Liver (tissue), 9 donors: ENCODE results near the gene YIPF3. TPM values are rescaled to one million over a fixed set of nuclear protein-coding genes. Genes with fewer than 3 reads are reported as not detected.

ENCODE experiments used
- DNase-seq: peaks from one replicate; pipeline ENCODE4 v3.0.0-alpha.2; 2017; ENCODE audit warnings: low spot score
- H3K27ac ChIP-seq, 2 donors: one replicate each; pipeline ENCODE4 v1.7.0; 2013; ENCODE audit warnings: inconsistent platforms in 2 of 2, low read length in 2 of 2, control low read depth in 1 of 2, low read depth in 1 of 2, mild to moderate bottlenecking in 1 of 2
- H3K27me3 ChIP-seq, 4 donors: one replicate each; pipeline versions ENCODE4 v1.6.1 to v1.7.0; 2013; ENCODE audit warnings: low read length in 3 of 4, inconsistent platforms in 1 of 4, mild to moderate bottlenecking in 1 of 4, moderate library complexity in 1 of 4; ENCODE audit not compliant: control insufficient read depth in 4 of 4, insufficient read depth in 4 of 4
- H3K36me3 ChIP-seq, 4 donors: one replicate each; pipeline versions ENCODE4 v1.6.1 to v1.7.0; 2013; ENCODE audit warnings: low read length in 3 of 4, mild to moderate bottlenecking in 3 of 4, low read depth in 1 of 4, moderate library complexity in 1 of 4; ENCODE audit not compliant: control insufficient read depth in 4 of 4, insufficient read depth in 3 of 4
- H3K4me1 ChIP-seq, 4 donors: one replicate each; pipeline versions ENCODE4 v1.6.1 to v1.7.0; 2013; ENCODE audit warnings: low read length in 3 of 4, mild to moderate bottlenecking in 3 of 4, moderate library complexity in 1 of 4; ENCODE audit not compliant: control insufficient read depth in 4 of 4, insufficient read depth in 4 of 4
- H3K4me3 ChIP-seq, 3 donors: one replicate each; pipeline versions ENCODE4 v1.6.1 to v1.7.0; 2013; ENCODE audit warnings: low read length in 3 of 3, control low read depth in 1 of 3, low read depth in 1 of 3, mild to moderate bottlenecking in 1 of 3
- H3K9ac ChIP-seq, 2 donors: one replicate each; pipeline ENCODE4 v1.7.0; 2013; ENCODE audit warnings: low read length in 2 of 2, mild to moderate bottlenecking in 2 of 2, moderate library complexity in 2 of 2, control low read depth in 1 of 2, low read depth in 1 of 2
- H3K9me3 ChIP-seq, 4 donors: one replicate each; pipeline versions ENCODE4 v1.6.1 to v1.7.0; 2013; ENCODE audit warnings: low read length in 3 of 4; ENCODE audit not compliant: control insufficient read depth in 4 of 4
- ATF3 ChIP-seq: IDR thresholded peaks from 2 replicates; pipeline ENCODE4 v1.6.1; 2016; ENCODE audit warnings: antibody characterized with exemption
- EGR1 ChIP-seq, 2 donors: IDR thresholded peaks; 2 replicates each; pipeline ENCODE4 v1.6.1; 2016 to 2018; ENCODE audit warnings: antibody characterized with exemption in 2 of 2, low read depth in 2 of 2
- FOXA1 ChIP-seq: IDR thresholded peaks from 2 replicates; pipeline ENCODE4 v1.6.1; 2016; ENCODE audit warnings: antibody characterized with exemption
- FOXA2 ChIP-seq: IDR thresholded peaks from 2 replicates; pipeline ENCODE4 v1.6.1; 2016; ENCODE audit warnings: antibody characterized with exemption
- GABPA ChIP-seq, 2 donors: IDR thresholded peaks in 1 of 2; conservative IDR thresholded peaks in 1 of 2; 2 replicates each; pipeline ENCODE4 v1.6.1; 2016; ENCODE audit warnings: antibody characterized with exemption in 2 of 2, mild to moderate bottlenecking in 1 of 2, moderate library complexity in 1 of 2
- HNF4A ChIP-seq, 2 donors: conservative IDR thresholded peaks; 2 replicates each; pipeline ENCODE4 v1.6.1; 2016; ENCODE audit warnings: antibody characterized with exemption in 2 of 2, mild to moderate bottlenecking in 2 of 2
- HNF4G ChIP-seq: IDR thresholded peaks from 2 replicates; pipeline ENCODE4 v1.6.1; 2016; ENCODE audit warnings: antibody characterized with exemption
- JUND ChIP-seq, 2 donors: IDR thresholded peaks; 2 replicates each; pipeline ENCODE4 v1.6.1; 2016; ENCODE audit warnings: antibody characterized with exemption in 2 of 2
- MAX ChIP-seq: IDR thresholded peaks from 2 replicates; pipeline ENCODE4 v1.6.1; 2016; ENCODE audit warnings: antibody characterized with exemption
- NR2F2 ChIP-seq: IDR thresholded peaks from 2 replicates; pipeline ENCODE4 v1.6.1; 2016; ENCODE audit warnings: antibody characterized with exemption
- RAD21 ChIP-seq, 2 donors: IDR thresholded peaks; 2 replicates each; pipeline ENCODE4 v1.6.1; 2016; ENCODE audit warnings: antibody characterized with exemption in 2 of 2, mild to moderate bottlenecking in 2 of 2
- REST ChIP-seq: IDR thresholded peaks from 2 replicates; pipeline ENCODE4 v1.6.1; 2016; ENCODE audit warnings: antibody characterized with exemption, mild to moderate bottlenecking
- RXRA ChIP-seq, 2 donors: IDR thresholded peaks; 2 replicates each; pipeline ENCODE4 v1.6.1; 2017 to 2018; ENCODE audit warnings: antibody characterized with exemption in 2 of 2, mild to moderate bottlenecking in 1 of 2
- SP1 ChIP-seq: IDR thresholded peaks from 2 replicates; pipeline ENCODE4 v1.6.1; 2018; ENCODE audit warnings: antibody characterized with exemption, mild to moderate bottlenecking
- TAF1 ChIP-seq: conservative IDR thresholded peaks from 2 replicates; pipeline ENCODE4 v1.6.1; 2016; ENCODE audit warnings: antibody characterized with exemption, mild to moderate bottlenecking
- YY1 ChIP-seq: IDR thresholded peaks from 2 replicates; pipeline ENCODE4 v1.6.1; 2016; ENCODE audit warnings: antibody characterized with exemption, mild to moderate bottlenecking
- ZBTB33 ChIP-seq: IDR thresholded peaks from 2 replicates; pipeline ENCODE4 v1.6.1; 2016; ENCODE audit warnings: antibody characterized with exemption
- WGBS: extraction: QIAGEN DNeasy Blood & Tissue Kit; methylation state at CpG from one replicate; pipeline ENCODE4 v1.1.7; 2013; 5-methylcytosine and 5-hydroxymethylcytosine counted together
- polyA plus RNA-seq, 2 donors: library from polyadenylated mRNA; stranded (reverse) in 1 of 2; unstranded in 1 of 2; fragments of 200-250 nt in 1 of 2; fragments of >200 nt in 1 of 2; fragmentation: Nextera tagmentation in 1 of 2; extraction: Ambion mirVana in 1 of 2; gene quantifications; one replicate each; pipeline versions ENCODE4 v1.2.1 to v1.2.3, GENCODE V29; 2013 to 2015
- total RNA-seq, 2 donors: library from RNA; depleted of rRNA; stranded (reverse); fragments of >200 nt; gene quantifications; one replicate each; pipeline ENCODE4 v1.2.3, GENCODE V29; 2014
- TF ChIP-seq, protein P1 (sequence below): fragments of 150-350 bp; IDR thresholded peaks from 2 replicates; pipeline ENCODE4 v1.5.1; 2017; ENCODE audit warnings: improper control_type of control experiment, low read depth, low read length; ENCODE audit not compliant: missing input control
- donor health status: healthy.
- donor health status: healthy.
- donor health status: healthy.
- donor health status: healthy.
- donor health status: healthy.

Gene YIPF3
- total and polyA plus RNA-seq, 4 donors = 43.8 to 91.9 (median 61.6) TPM

DNA sequence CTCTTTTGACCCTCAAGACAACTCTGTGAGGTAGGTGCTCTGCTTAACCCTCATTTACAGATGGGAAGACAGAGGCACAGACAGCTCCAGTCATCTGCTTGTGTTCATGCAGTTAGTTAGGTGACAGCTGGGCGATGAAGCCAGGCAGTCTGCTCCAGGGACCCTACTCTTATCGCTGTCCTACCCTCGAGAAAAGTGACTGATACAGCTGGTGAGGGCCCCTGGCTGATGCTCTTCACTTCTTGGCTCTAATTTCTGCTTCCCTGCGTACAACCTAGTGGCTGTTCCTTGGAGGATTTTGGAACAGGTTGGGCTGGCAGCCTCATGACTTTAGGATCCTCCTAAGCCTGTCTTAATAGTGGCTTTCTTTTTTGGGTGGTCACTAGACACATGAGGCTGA, 48.5 kb downstream of the YIPF3 start:
- DNase-seq = no peak
- 84% methylated on average over 4 of the region's 4 CpGs for WGBS
- TF ChIP-seq MAX = no peak
- no peak for TF ChIP-seq HNF4A (conservative IDR thresholded peaks at IDR 0.05)
- TF ChIP-seq HNF4G = no peak
- no peak for TF ChIP-seq ATF3
- TF ChIP-seq YY1 = no peak
- no peak for TF ChIP-seq JUND (IDR thresholded peaks at IDR 0.05)
- no peak for TF ChIP-seq TAF1
- TF ChIP-seq RXRA (IDR thresholded peaks at IDR 0.05) = no peak
- no peak for TF ChIP-seq RAD21 (IDR thresholded peaks at IDR 0.05)
- TF ChIP-seq, protein P1, sequence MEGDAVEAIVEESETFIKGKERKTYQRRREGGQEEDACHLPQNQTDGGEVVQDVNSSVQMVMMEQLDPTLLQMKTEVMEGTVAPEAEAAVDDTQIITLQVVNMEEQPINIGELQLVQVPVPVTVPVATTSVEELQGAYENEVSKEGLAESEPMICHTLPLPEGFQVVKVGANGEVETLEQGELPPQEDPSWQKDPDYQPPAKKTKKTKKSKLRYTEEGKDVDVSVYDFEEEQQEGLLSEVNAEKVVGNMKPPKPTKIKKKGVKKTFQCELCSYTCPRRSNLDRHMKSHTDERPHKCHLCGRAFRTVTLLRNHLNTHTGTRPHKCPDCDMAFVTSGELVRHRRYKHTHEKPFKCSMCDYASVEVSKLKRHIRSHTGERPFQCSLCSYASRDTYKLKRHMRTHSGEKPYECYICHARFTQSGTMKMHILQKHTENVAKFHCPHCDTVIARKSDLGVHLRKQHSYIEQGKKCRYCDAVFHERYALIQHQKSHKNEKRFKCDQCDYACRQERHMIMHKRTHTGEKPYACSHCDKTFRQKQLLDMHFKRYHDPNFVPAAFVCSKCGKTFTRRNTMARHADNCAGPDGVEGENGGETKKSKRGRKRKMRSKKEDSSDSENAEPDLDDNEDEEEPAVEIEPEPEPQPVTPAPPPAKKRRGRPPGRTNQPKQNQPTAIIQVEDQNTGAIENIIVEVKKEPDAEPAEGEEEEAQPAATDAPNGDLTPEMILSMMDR = no peak
- no peak for TF ChIP-seq ZBTB33
- no peak for TF ChIP-seq SP1
- no peak for TF ChIP-seq FOXA2
- TF ChIP-seq EGR1 (IDR thresholded peaks at IDR 0.05; ENCODE audit: low read depth in 2 of 2) = no peak
- no peak for TF ChIP-seq REST
- TF ChIP-seq GABPA (IDR thresholded peaks at IDR 0.05 in 1 of 2, conservative IDR thresholded peaks at IDR 0.05 in 1 of 2) = no peak
- no peak for TF ChIP-seq NR2F2
- TF ChIP-seq FOXA1 = no peak
- H3K9me3 ChIP-seq = no peaks in the 10 kb centered on the region
- H3K27me3 ChIP-seq = no peaks in the 10 kb centered on the region
- H3K36me3 ChIP-seq = no peaks in the 10 kb centered on the region
- no peak overlapping the region for H3K4me3 ChIP-seq
- no peaks in the 10 kb centered on the region for H3K4me1 ChIP-seq
- H3K9ac ChIP-seq = no peak overlapping the region
- H3K27ac ChIP-seq = no peak overlapping the region

DNA sequence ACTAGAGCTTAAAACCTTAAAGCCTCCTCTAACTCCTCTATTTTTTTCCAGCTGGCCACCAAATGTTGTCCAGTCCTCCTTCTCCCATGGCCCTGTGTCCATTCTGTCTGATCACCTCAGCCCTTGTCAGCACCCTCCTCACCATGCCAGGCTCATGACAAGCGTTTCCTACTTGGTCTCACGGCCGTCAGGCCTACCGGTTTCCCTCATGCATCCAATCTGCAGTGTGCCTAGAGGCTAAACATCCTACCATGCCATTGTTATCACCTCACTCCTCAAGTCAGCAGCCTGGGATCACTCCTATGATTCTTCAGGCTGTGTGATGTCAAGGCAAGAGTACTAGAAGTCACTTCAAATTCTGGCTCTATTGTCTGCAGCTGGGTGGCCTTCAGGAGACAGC, 49.0 kb downstream of the YIPF3 start:
- H3K9ac ChIP-seq = no peak overlapping the region
- H3K36me3 ChIP-seq = no peaks in the 10 kb centered on the region
- no peak for TF ChIP-seq EGR1 (IDR thresholded peaks at IDR 0.05; ENCODE audit: low read depth in 2 of 2)
- no peak for TF ChIP-seq TAF1
- TF ChIP-seq ZBTB33 = no peak
- no peak for TF ChIP-seq RAD21 (IDR thresholded peaks at IDR 0.05)
- no peak for TF ChIP-seq FOXA1
- TF ChIP-seq MAX = no peak
- no peak for TF ChIP-seq REST
- TF ChIP-seq HNF4G = no peak
- TF ChIP-seq JUND (IDR thresholded peaks at IDR 0.05) = no peak
- no peak overlapping the region for H3K27ac ChIP-seq
- H3K27me3 ChIP-seq = no peaks in the 10 kb centered on the region
- no peaks in the 10 kb centered on the region for H3K9me3 ChIP-seq
- no peak for DNase-seq
- 85% methylated on average over 4 of the region's 4 CpGs for WGBS
- no peaks in the 10 kb centered on the region for H3K4me1 ChIP-seq
- no peak overlapping the region for H3K4me3 ChIP-seq
